NCI-H2081 (cell line): ENCODE data around the gene DNAI7.
A peak's percentile ranks its signal among the peaks of the same experiment; 100 is the strongest.

ENCODE experiments used
- DNase-seq, 2 experiments: peaks; one replicate each; lab custom pipeline; 2025; lab: John Stamatoyannopoulos, UW

DNAI7 gene

GRCh38 chr12:25182765-25183164, 12.2 kb downstream of the DNAI7 start:
- no peak for DNase-seq

- DNase-seq, result no peak
These were observed 32.1 kb downstream of the DNAI7 start for GRCh38 chr12:25162866-25163265.

- no peak for DNase-seq
These were observed 38.9 kb downstream of the DNAI7 start for GRCh38 chr12:25156061-25156460.

GRCh38 chr12:25155022-25155576, 39.9 kb downstream of the DNAI7 start:
- peak; percentile 20 to 25 for DNase-seq

GRCh38 chr12:25152055-25152454, 42.9 kb downstream of the DNAI7 start:
- DNase-seq, result no peak

- DNase-seq, result no peak
These were observed 43.5 kb downstream of the DNAI7 start for GRCh38 chr12:25151476-25151875.

- no peak for DNase-seq
These were observed 48.3 kb downstream of the DNAI7 start for GRCh38 chr12:25146686-25147085.

- peak in 1 of 2 experiments; percentile 0 for DNase-seq
These were observed 59.3 kb downstream of the DNAI7 start for GRCh38 chr12:25135531-25136154.

GRCh38 chr12:25131270-25131669, 63.7 kb downstream of the DNAI7 start:
- DNase-seq, result no peak

GRCh38 chr12:25130741-25131188, 64.2 kb downstream of the DNAI7 start:
- DNase-seq, result peak; percentile 27 to 38

GRCh38 chr12:25126746-25127145, 68.2 kb downstream of the DNAI7 start:
- no peak for DNase-seq

GRCh38 chr12:25126101-25126500, 68.9 kb downstream of the DNAI7 start:
- DNase-seq, result no peak

- no peak for DNase-seq
These were observed 70.5 kb downstream of the DNAI7 start for GRCh38 chr12:25124493-25124892.

- DNase-seq, result no peak
These were observed 71.8 kb downstream of the DNAI7 start for GRCh38 chr12:25123126-25123525.

- DNase-seq, result no peak
These were observed 73.0 kb downstream of the DNAI7 start for GRCh38 chr12:25121916-25122315.

- DNase-seq, result no peak
These were observed 73.8 kb downstream of the DNAI7 start for GRCh38 chr12:25121110-25121509.

- DNase-seq, result no peak
These were observed 75.9 kb downstream of the DNAI7 start for GRCh38 chr12:25119020-25119419.

GRCh38 chr12:25115677-25116076, 79.3 kb downstream of the DNAI7 start:
- no peak for DNase-seq

GRCh38 chr12:25113651-25114050, 81.3 kb downstream of the DNAI7 start:
- no peak for DNase-seq

- no peak for DNase-seq
These were observed 84.7 kb downstream of the DNAI7 start for GRCh38 chr12:25110260-25110659.

- no peak for DNase-seq
These were observed 87.0 kb downstream of the DNAI7 start for GRCh38 chr12:25107920-25108319.

GRCh38 chr12:25106818-25107217, 88.1 kb downstream of the DNAI7 start:
- no peak for DNase-seq

- DNase-seq, result no peak
These were observed 92.6 kb downstream of the DNAI7 start for GRCh38 chr12:25102402-25102801.

- DNase-seq, result no peak
These were observed 93.9 kb downstream of the DNAI7 start for GRCh38 chr12:25101092-25101445.
